Measurements from ENCODE around the gene GATC.
A peak's percentile ranks its signal among the peaks of the same experiment; 100 is the strongest.

The GATC gene, protein sequence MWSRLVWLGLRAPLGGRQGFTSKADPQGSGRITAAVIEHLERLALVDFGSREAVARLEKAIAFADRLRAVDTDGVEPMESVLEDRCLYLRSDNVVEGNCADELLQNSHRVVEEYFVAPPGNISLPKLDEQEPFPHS

DNA sequence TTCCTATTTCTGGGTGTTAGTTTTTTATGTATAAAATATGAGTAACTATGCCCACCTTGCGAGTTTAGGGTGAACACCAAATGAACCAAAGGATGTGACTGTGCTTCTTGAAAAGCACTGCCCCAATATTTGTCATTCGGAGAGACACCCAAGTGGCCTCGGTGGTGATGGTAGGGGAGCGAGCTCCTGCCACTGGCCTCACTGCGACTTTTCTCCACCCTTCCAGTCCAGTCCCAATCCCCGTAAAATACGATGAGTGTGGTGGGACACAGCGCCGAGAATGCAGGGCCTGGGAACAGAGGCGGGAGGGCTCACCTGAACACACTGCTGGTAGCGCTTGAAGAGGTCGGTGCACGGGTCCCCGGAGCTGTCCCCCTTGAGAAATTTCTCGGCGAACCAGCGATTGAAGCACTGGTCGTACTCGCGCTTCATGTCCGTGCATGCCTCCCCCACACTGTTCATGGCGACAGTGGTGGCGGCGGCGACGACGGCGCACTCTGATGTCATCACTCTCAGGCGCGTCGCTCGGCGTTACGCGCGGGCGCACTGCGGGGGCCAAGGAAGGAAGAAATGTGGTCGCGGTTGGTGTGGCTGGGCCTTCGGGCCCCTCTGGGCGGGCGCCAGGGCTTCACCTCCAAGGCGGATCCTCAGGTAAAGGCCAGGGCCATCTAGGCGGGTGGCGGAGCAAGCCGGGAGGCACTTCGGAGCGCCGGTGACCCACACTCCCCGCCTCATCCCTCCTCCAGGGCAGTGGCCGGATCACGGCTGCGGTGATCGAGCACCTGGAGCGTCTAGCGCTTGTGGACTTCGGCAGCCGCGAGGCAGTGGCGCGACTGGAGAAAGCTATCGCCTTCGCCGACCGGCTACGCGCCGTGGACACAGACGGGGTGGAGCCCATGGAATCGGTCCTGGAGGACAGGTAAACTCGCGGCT, at the start of gene GATC, which contains the start of gene TRIAP1:
TSS of gene GATC (plus strand) at position 534 of the 933 bp plus-strand sequence. CDS start at position 571, 37 bp downstream.
TSS of gene TRIAP1 (minus strand) at position 474 of the 933 bp plus-strand sequence. CDS start at position 462, 12 bp downstream.
- DNase-seq = peak; percentile 98

DNA sequence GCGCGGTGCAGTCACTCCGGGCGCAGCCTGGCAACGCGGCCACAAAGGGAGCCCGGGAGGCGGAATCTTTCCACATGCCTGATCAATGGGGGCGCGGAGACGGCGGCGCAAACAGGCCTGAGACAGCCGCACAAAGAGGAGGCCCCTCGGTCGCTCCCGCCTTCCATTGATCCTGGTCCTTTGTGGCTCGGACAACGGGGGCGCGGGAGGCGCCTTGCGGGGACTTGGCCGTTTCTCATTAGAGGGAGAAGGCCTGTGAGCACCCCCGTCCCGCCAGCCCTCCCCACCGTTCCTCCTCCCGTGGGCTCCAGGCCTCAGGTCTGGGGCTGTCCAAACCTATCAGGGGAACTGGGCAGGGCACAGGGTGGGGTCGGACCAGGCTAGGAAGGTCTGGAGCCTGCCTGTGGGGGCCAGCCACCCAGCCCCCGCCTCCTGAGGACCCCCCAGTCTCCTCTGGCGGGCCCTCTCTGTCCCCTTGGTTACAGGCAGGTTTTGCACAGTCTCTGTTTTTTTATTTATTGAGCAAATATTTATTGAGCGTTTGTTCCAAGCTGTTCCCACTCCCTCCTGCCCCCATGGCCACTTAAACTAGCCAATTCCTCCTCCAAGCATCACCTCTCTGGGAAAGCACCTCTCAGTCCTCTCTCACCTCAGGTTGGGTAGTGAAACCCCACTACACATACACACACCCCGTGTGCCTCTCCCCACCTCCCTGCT, 48.3 kb upstream of the GATC start:
- DNase-seq = no peak

DNA sequence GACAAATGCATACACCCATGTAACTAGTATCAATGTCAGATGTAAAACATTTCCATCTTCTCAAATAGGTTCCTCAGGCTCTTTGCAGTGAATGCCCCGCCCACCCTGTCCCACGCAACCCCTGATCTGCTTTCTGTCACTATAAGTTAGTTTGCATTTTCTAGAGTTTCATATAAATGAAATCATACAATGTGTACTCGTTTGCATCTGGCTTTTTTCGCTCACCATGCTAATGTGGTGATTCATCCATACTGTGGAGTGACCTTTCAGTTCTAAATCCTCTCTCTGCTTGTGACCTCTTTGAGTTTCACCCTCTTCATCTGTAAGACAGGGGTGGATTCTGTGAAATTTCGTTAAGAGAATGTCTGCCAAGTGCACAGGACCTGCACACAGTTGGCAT, 46.7 kb upstream of the GATC start:
- no peak for DNase-seq

DNA sequence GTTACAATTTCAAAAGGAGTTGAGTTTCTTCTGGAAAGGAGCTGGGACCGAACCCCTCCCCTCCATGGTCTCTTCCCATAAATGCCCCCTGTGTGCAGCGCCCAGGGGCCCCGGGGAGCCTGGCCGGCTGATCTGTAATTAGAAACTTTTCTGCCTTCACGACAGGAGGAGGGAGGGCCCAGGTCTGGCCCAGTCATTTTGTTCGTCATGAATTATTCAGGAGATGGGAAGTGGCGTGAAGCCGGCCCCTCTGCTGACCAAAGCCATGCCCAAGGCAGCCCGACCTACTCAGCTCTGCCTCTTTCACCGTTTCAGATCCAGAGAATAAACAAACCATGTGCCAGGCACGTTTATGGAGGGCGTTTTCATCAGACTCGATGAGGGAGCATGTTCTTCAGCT, 44.0 kb upstream of the GATC start:
- no peak for DNase-seq

DNA sequence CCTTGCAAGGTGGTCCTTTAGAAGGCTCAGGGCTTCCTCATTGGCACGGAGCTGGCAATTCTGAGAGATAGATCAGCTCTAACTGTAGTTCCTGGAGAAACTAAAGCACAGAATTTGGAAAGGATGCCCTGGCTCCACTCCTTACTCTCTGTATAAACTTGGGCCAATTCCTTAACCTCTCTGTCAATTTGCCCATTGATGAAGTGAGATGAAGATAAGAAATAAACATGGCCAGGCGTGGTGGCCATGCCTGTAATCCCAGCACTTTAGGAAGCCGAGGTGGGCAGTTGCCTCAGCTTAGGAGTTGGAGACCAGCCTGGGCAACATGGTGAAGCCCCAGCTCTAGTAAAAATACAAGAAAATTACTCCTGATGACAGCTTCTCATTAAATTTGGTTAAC, 42.4 kb upstream of the GATC start:
- DNase-seq = no peak

DNA sequence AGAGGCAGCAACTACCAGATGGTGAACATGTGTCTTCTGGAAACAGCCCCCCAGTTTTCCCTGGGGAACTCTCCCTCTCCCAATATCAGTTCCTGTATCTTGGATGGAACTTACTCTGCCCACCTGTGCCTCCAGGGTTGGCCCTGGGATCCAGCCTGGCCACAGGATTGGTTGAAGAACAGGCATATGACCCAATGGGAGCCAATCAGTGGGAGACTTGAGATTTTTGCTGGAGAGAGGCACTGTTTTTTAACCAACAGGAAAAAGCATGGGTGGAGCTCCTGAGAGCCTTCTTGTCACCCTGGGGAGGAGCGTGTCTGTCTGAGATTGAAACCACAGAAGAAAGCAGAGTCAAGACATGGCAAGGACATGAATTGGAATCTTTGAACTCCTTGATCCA, 42.0 kb upstream of the GATC start:
- no peak for DNase-seq

DNA sequence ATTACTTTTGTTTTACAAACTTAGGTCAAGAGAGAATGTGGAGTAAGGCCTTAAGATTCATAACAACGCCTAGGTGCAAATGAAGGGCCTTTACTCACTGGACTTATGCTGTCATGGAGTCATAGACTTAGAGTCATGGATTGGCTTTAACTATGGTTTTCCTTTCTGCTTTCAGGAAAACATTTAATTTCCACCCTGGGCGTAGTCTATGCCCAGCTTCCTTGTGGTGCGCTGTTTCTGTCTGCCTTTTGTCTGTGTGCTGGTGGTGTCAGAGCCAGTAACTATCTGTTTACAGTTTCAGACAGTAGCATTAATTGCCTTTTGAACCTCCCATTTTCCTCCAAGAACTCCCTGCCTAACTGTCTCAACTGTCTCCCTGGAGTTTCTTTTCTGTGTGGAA, 40.2 kb upstream of the GATC start:
- no peak for DNase-seq

DNA sequence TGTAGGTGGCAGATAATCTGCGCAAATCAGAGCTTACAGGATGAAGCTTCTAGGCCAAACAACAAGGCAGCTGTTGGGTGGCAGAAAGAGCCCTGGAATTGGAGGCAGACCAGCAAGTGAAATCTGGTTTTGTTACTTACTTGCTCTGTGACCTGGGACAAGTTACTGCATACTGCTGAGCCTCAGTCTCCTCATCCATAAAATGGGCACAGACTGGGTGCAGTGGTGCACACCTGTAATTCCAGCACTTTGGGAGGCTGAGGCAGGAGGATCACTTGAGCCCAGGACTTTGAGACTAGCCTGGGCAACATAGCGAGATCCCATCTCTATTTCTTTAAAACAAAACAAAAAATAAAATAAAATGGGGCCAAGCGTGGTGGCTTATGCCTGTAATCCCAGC, 39.7 kb upstream of the GATC start:
- DNase-seq = no peak

DNA sequence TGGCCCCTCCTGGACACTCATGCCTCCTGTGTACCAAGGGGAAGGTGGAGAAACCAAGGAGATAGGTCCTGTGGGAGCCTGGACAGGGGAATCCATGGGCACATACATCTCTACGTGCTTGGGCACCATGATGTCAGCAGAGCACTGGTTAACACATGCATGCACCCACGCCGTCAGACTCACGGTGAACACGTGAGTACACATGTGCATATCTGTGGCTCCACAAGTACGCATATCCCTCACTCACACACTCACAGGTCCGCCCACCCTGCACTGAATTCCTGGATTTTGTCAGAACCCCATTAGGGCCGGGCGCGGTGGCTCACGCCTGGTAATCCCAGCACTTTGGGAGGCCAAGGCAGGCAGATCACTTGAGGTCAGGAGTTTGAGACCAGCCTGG, 37.5 kb upstream of the GATC start:
- DNase-seq = no peak

DNA sequence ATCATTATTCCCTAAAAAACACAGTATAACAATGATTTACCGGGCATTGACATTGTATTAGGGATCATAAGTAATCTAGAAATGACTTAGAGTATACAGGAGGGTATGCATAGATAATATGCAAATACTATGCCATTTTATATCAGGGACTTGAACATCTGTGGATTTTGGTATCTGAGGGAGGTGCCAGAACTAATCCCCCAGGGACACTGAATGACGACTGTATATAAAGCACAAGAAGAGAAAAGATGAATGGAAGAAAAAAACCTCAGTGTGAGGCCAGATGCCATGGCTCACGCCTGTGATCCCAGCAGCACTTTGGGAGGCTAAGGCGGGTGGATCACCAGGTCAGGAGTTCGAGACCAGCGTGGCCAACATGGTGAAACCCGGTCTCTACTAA, 33.8 kb upstream of the GATC start:
- no peak for DNase-seq

DNA sequence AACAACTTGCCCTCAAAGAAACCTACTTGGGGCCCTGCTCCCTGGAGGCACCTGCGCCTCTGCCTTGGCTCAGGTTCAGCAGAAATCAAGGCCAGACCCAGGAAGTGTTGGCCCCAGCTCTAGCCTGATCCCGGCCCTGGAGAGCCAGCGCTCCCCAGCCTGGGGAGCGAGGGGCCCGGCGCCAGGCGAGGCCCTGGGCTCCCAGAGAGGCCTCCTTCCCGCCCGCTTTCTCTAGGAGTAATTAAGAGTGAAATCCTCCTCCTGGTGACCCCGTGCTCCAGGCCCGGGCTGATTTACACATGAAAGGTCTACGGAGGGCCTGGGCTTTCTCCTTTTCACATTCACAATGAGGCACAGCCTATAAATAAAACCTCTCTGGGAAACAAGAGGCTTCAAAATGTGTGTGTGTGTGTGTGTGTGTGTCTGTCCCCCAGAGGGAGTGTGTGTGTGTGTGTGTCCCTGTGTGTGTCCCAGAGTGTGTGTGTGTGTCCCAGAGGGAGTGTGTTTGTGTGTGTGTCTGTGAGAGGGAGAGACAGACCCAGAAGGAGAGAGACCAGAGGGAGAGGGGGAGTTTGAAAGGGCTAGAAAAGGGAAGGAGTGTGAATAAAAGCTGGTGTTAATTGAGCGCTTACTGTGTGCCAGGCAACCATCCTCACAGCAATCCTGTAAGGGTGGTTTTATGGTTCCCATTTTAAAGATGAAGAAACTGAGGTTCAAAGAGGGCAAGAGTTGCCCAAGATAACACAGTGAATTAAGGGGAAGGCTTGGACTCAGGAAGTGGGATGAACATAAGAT, 32.1 kb upstream of the GATC start:
- no peak for DNase-seq

DNA sequence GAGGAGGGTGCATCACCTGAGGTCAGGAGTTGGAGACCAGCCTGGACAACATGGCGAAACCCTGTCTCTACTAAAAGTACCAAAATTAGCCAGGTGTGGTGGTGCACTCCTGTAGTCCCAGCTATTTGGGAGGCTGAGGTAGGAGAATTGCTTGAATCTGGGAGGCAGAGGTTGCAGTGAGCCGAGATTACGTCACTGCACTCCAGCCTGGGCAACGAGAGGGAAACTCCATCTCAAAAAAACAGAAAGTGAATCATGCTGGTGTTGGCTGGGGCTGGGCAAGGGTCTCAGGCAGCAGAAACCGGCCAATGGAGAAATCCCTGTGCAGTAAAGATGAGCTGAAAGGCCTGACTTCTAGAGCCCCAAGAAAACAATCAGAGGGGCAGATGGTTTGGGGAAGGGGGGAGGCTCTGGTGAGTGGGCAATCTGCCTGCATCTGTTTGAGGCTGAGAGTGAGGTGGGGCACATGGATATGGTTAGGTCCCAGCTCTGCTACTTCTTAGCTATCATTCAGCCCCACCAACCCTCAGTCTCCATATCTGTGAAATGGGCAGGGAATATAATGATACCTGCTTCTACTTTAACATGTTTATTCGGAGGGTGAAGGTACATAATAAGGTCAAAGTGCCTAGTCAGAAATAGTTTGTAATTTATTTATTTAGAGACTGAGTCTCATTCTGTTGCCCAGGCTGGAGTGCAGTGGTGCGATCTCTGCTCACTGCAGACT, 29.6 kb upstream of the GATC start:
- no peak for DNase-seq

DNA sequence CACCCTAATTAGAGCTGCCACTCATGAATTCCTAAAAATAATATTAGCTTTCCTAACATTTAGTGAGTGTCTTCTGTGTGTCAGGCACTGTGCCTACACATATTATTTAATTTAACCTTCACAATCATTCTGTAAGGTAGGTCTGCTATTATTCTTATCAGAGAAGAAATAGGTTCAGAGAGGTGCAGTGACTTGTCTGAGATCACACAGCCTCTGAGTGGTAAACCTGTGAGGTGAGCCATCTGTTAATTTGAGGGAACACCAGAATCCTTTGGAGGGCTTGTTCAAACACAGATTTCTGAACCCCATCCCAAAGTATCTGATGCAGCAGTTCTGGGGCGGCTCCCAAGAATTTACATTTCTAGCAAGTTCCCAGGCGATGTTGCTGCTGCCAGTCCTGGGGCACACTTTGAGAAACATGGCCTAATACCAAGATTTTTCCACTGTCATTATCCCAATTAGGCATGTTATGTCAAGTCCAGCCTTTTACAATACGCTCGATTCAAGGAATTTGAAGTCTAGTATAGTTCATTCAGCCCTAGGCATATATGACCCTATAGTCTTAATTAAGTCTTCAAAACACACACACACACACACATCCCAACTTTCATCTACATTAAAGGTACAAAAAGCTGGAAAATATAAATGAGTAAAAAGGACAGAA, 28.2 kb upstream of the GATC start:
- DNase-seq = no peak

DNA sequence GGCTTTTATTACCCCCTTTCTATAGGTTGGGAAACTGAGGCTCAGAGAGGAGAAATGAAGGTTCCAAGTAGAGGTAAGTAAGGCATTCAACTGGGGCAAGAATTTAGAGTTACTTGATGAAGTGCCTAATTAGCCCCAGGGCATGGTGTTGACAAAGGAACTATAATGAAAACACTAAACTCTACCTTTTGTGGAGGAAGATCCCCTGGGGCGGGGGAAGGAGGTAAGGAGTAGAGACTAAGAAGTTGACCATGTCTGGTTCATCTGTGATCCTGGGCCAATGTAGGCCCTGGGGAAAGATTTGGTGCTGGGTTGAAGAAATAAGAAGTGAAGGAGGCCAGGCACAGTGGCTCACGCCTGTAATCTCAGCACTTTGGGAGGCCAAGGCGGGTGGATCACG, 24.5 kb upstream of the GATC start:
- DNase-seq = no peak

DNA sequence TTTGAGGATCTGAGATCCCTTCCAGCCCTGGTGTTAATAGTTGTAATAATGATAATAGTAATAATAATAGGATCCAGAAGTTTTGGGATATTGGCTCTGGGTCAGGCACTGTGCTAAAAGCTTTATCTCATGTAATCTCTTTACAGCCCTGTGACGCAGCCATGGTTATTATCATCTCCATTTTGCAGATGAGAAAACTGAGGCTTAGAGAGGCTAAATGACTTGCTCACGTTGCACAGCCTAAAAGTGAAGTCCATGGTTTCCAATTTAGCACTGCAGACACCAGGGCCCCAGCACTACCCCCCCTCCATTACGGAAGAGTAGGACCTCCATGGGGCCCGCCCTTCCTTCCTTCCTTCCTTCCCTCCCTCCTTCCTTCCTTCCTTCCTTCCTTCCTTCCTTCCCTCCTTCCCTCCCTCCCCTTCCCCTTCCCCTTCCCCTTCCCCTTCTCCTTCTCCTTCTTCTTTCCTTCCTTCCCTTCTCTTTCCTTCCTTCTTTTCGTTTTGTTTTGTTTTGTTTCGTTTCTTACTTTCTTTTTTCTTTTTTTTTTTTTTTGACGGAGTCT, 23.3 kb upstream of the GATC start:
- no peak for DNase-seq

DNA sequence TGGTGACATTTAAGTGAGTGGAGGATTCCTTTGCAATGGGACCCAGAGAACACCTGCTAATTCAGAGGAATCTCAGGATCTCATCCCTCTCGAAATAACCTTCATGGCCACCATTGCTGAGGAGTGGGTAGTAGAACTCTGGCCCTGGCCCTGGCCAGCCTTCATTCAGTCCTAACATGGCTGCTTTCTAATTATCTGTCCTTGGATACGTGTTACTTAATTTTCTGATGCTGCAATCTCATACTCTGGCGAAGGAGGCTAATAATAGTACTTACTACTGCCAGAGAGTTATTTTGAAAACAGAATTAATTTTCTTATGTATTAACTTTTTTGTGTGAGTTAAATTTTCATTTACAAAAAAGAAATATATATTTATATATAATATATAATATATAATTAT, 20.4 kb upstream of the GATC start:
- DNase-seq = no peak

DNA sequence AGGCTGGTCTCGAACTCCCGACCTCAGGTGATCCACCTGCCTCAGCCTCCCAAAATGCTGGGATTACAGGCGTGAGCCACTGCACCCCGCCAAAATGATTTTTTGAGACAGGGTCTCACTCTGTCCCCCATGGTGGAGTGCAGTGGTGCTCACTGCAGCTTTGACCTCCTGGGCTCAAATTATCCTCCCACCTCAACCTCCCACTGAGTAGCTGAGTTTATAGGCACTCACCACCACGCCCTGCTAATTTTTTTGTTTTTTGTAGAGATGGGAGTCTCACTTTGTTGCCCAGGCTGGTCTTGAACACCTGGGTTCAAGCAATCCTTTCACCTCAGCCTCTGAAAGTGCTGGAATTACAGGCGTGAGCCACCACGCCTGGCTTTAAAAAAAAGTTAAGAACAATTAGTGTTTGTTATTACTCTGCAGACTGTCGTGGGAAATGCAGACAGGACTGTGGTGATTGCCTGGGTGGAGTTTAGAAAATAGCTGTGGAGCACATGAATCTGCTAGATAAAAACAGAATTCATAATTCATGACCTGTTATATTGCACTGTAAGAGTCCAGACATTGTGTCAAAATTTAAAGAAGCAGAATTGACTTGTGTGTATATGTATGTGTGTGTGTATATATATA, 17.5 kb upstream of the GATC start:
- no peak for DNase-seq

DNA sequence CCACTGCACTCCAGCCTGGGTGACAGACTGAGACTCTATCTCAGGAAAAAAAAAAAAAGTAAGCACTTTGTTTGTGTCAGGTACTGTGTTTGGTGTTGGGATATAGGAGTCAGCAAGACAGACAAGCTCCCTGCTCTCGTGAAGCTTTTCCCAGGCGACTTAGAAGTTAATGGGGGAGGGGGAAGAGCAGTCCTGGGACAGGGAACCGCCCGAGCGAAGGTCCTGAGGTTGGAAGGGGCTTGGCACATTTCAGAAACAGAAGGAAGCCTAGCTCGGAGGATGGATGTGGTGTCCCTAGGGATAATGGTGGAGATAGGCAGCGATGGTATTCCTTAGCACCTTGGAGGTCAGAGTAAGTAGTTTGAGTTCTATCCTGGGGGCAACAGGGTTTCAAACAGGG, 16.9 kb upstream of the GATC start:
- DNase-seq = no peak

DNA sequence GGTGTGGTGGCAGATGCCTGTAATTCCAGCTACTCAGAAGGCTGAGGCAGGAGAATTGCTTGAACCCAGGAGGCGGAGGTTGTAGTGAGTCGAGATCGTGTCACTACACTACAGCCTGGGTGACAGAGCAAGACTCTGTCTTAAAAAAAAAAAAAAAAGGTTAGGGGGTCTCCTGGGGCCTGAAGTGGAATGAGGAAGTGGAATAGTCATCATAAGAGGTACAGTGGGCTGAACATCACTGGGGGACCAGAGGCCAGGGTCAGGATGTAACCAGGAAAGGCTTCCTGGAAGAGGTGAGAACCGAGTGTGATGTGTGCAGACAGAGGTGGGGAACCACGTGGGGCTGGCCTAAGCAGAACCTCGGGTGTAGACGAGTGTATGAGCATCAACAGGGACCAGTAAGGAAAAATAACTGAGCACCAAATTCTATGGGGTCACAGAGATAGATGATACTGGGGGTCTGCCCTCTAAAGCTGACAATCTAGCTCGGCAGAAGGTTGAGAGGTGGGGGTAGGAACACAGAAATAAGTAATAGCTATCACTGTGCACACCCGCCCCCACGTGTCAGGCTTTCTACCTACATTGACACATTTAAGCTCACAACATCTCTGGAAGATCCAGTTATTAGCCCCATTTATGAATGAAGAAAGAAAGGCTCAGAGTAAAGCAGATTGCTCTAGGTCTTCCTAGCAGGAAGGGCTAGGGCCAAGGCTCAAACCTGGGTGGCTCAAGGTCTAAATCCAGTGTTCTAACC, 13.3 kb upstream of the GATC start:
- no peak for DNase-seq
